ENCODE data around the gene MYRIP. TPM values are rescaled to one million over a fixed set of nuclear protein-coding genes. Genes with fewer than 3 reads are reported as not detected.

The MYRIP gene
- total and polyA plus RNA-seq, 10 of the 15 experiments (the other 5 are each of a cell fraction or from before 2014, with no cell fraction given), result 0.03 to 0.08 (median 0.04) TPM; not detected in 6

DNA sequence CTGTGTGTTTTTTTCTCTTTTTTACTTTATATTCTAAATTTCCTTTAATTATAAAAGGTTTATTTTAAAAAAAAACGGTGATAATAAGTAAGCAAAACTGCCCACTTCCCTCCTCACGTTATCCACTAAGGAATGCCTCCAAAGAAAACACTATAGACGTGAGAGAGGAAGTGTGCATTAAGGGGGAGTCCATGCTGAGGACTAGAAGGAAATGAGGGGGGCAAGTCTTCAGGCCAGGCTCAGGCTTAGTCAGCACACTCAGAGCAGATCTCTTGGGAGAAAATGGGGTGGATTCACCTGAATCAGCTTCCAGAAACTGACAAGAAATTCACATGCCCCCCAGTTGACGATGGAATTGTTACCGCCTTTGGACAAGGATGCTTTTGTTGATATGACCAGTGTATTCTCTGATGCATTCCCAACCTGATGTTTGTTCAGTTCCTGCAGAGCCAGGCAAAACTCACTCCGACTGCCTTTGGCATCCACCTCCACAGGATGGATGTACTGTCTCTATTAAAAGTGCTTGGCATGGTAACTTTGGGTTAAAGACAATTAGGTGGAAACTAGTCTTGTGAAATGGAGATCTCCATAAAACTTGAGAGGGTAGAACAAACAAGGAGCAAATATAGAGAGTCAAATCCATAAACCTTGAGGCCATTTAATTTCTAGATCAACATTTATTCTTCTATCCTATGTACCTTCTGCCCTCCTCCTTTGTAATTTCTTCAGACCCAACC lies 167.8 kb downstream of the MYRIP start (continued):
- TF ChIP-seq, protein P1, sequence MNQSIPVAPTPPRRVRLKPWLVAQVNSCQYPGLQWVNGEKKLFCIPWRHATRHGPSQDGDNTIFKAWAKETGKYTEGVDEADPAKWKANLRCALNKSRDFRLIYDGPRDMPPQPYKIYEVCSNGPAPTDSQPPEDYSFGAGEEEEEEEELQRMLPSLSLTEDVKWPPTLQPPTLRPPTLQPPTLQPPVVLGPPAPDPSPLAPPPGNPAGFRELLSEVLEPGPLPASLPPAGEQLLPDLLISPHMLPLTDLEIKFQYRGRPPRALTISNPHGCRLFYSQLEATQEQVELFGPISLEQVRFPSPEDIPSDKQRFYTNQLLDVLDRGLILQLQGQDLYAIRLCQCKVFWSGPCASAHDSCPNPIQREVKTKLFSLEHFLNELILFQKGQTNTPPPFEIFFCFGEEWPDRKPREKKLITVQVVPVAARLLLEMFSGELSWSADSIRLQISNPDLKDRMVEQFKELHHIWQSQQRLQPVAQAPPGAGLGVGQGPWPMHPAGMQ (IDR thresholded peaks at IDR 0.05; ENCODE audit: borderline replicate concordance), result no peak

GRCh38 chr3:39978308-39978707 lies 168.9 kb downstream of the MYRIP start:
- no peak overlapping the region for H3K27ac ChIP-seq (ENCODE audit: control insufficient read depth, insufficient read depth)
- no peaks in the 10 kb centered on the region for H3K27me3 ChIP-seq (replicated peaks in 1 of 2; ENCODE audit: control insufficient read depth in 2 of 2, insufficient read depth in 2 of 2, low read length in 1 of 2)
- no peaks in the 10 kb centered on the region for H4K20me1 ChIP-seq (ENCODE audit: control insufficient read depth, insufficient read depth)
- ChIA-PET SMC1A (ENCODE audit: uncharacterized antibody, unreplicated experiment) (no interaction called here), RAD21 (ENCODE audit: unreplicated experiment) (no interaction called here), CTCF (no interaction called here), POLR2A (no interaction called here)
- no TSS peak for BruUV-seq (replicated peaks)
- no peaks in the 10 kb centered on the region for H3K9me3 ChIP-seq (replicated peaks; ENCODE audit: control insufficient read depth, insufficient read depth, low read length)
- H3K79me2 ChIP-seq (ENCODE audit: control insufficient read depth, insufficient read depth, low read length), result no peaks in the 10 kb centered on the region
- no peak for DNase-seq (ENCODE audit: low read depth, low spot score)
- in situ Hi-C loops (cut with MboI) (no loop called here), intact Hi-C loops (cut with micrococcal nuclease; ENCODE audit: unreplicated experiment) (no loop called here)
- no peak for TF ChIP-seq POLR2AphosphoS5 (IDR thresholded peaks at IDR 0.05; ENCODE audit: low read length)
- no peak for TF ChIP-seq NR2F1 (conservative IDR thresholded peaks at IDR 0.05)
- no peak for TF ChIP-seq SREBF1 (IDR thresholded peaks at IDR 0.05; ENCODE audit: low read length)
- no peak for TF ChIP-seq EED (IDR thresholded peaks at IDR 0.05; ENCODE audit: low read depth)
- no peak for TF ChIP-seq USF1 (IDR thresholded peaks at IDR 0.05; ENCODE audit: borderline replicate concordance, extremely low read length, insufficient read depth, low read depth, low read length)
- TF ChIP-seq ASH2L (IDR thresholded peaks at IDR 0.05; ENCODE audit: borderline replicate concordance, low read depth), result no peak
- TF ChIP-seq HDAC6 (IDR thresholded peaks at IDR 0.05; ENCODE audit: unreplicated experiment), result no peak
- TF ChIP-seq CEBPZ (IDR thresholded peaks at IDR 0.05; ENCODE audit: low read depth, low read length), result no peak
- TF ChIP-seq HDGF (IDR thresholded peaks at IDR 0.05), result no peak
- TF ChIP-seq MEF2B (IDR thresholded peaks at IDR 0.05; ENCODE audit: partially characterized antibody, poor library complexity, severe bottlenecking), result no peak
- ATAC-seq, result no peak
- no peaks in the 10 kb centered on the region for H3K4me1 ChIP-seq (ENCODE audit: control insufficient read depth, insufficient read depth, low read length)
- no peaks in the 10 kb centered on the region for H3K36me3 ChIP-seq (ENCODE audit: control insufficient read depth in 2 of 2, insufficient read depth in 2 of 2, low read length in 1 of 2)
- H3K9ac ChIP-seq (ENCODE audit: control insufficient read depth, insufficient read depth, low read length), result no peak overlapping the region
- no peak overlapping the region for H3K4me2 ChIP-seq (ENCODE audit: control insufficient read depth, insufficient read depth)
- no peak overlapping the region for H2AFZ ChIP-seq (ENCODE audit: control insufficient read depth, low read depth, low read length)
- 30% methylated on average over 3 of the region's 3 CpGs for WGBS (ENCODE audit: insufficient coverage, insufficient replicate concordance, low lambda C conversion rate, missing lambda C conversion rate)
- H3K4me3 ChIP-seq, result no peak overlapping the region
- no peak for FAIRE-seq

Measured in GM12878 (cell line).